Renal cortex interstitium (tissue), 3 donors: Measurements from ENCODE around the gene TMEM63A. TPM values are rescaled to one million over a fixed set of nuclear protein-coding genes. Genes with fewer than 3 reads are reported as not detected.

Source experiments
- polyA plus RNA-seq, 3 donors: library from polyadenylated mRNA; unstranded; fragments of 120-200 nt; gene quantifications; one replicate each; pipeline ENCODE4 v1.2.1, GENCODE V29; 2013; ENCODE audit not compliant: insufficient read length in 3 of 3

Gene TMEM63A
- polyA plus RNA-seq, 3 donors = 47.2 to 94.4 (median 48.6) TPM

Other genes with a start within 250 kb of the TMEM63A start
- 100 to 1,000 TPM; 103 to 114 (median 112) TPM for gene ENAH, start 229.3 kb downstream of the TMEM63A start, polyA plus RNA-seq
- gene SRP9, start 104.6 kb downstream of the TMEM63A start, polyA plus RNA-seq = 100 to 1,000 TPM; 397 to 497 (median 435) TPM
- 10 to 100 TPM; 52.0 to 60.3 (median 58.9) TPM for gene EPHX1, start 72.3 kb downstream of the TMEM63A start, polyA plus RNA-seq
- 1 to 10 TPM; 4.2 to 5.5 (median 4.8) TPM for gene LEFTY1, start 6.8 kb upstream of the TMEM63A start, polyA plus RNA-seq
- gene PYCR2, start 41.9 kb upstream of the TMEM63A start, polyA plus RNA-seq = 10 to 100 TPM; 50.0 to 59.1 (median 57.3) TPM
- gene LEFTY2, start 58.8 kb upstream of the TMEM63A start, polyA plus RNA-seq = 1 to 10 TPM in 1 of 3 donors, under 1 TPM in 2; 0.82 to 1.5 (median 0.89) TPM
- gene SDE2, start 117.0 kb upstream of the TMEM63A start, polyA plus RNA-seq = 10 to 100 TPM; 19.9 to 23.8 (median 21.7) TPM
- 1,000 to 10,000 TPM; 1,156 to 1,461 (median 1,232) TPM for gene H3-3A, start 180.3 kb upstream of the TMEM63A start, polyA plus RNA-seq